B cell (primary cell): ENCODE data around the gene IFNLR1. TPM values are rescaled to one million over a fixed set of nuclear protein-coding genes. Genes with fewer than 3 reads are reported as not detected.

Experiments
- ATAC-seq: fragments of 200-7000 bp; cut with Tn5 transposase; one replicate; pipeline ENCODE4 v1.10.0; 2021; ENCODE audit warnings: low read depth, mild to moderate bottlenecking, moderate number of reproducible peaks, moderate library complexity
- CTCF ChIA-PET: fragments of 350-600 bp; sonication (Branson Sonifier 250); formaldehyde crosslinking; loops from one replicate; lab custom pipeline; 2021; ENCODE audit warnings: antibody characterized with exemption, inconsistent platforms; lab: Charles Lee
- POLR2A ChIA-PET: fragments of 350-600 bp; sonication (Branson Sonifier 250); formaldehyde crosslinking; loops from one replicate; lab custom pipeline; 2021; ENCODE audit warnings: antibody characterized with exemption; lab: Charles Lee
- DNase-seq: peaks from one replicate; pipeline ENCODE4 v3.0.0; 2013
- H2AFZ ChIP-seq: 2 replicates; pipeline ENCODE4 v1.6.1; 2012; ENCODE audit warnings: mild to moderate bottlenecking, low read depth, low read length; ENCODE audit not compliant: insufficient read depth, poor library complexity, severe bottlenecking
- H3K27ac ChIP-seq, 2 donors: 1 replicate in 1 of 2; 2 replicates in 1 of 2; pipeline ENCODE4 v1.5.1; 2012 to 2013; ENCODE audit warnings: low read length in 2 of 2, mild to moderate bottlenecking in 2 of 2, moderate library complexity in 1 of 2
- H3K27me3 ChIP-seq, 4 experiments: fragments of 200-600 bp in 1 of 4; sonication (generic) in 1 of 4; replicated peaks in 1 of 4; 1 replicate in 2 of 4; 2 replicates in 2 of 4; pipeline versions ENCODE4 v1.6.1 to v1.7.0; 2013 to 2016; ENCODE audit warnings: low read length in 3 of 4, mild to moderate bottlenecking in 2 of 4, mixed read lengths in 1 of 4, moderate library complexity in 1 of 4; ENCODE audit not compliant: insufficient read depth in 4 of 4, control insufficient read depth in 3 of 4; ENCODE audit errors: control extremely low read depth in 1 of 4
- H3K36me3 ChIP-seq, 2 experiments: replicated peaks in 1 of 2; 1 replicate in 1 of 2; 2 replicates in 1 of 2; pipeline versions ENCODE4 v1.6.1 to v1.7.1; 2013; ENCODE audit warnings: low read length in 1 of 2; ENCODE audit not compliant: insufficient read depth in 2 of 2, control insufficient read depth in 1 of 2; ENCODE audit errors: control extremely low read depth in 1 of 2, extremely low read depth in 1 of 2
- H3K4me1 ChIP-seq, 2 donors: fragments of 200-600 bp in 1 of 2; sonication (generic) in 1 of 2; 1 replicate in 1 of 2; 2 replicates in 1 of 2; pipeline versions ENCODE4 v1.5.1 to v1.6.1; 2013 to 2017; ENCODE audit warnings: low read length in 2 of 2; ENCODE audit not compliant: control insufficient read depth in 2 of 2, insufficient read depth in 2 of 2
- H3K4me2 ChIP-seq: replicated peaks from 2 replicates; pipeline ENCODE3; 2012; ENCODE audit warnings: mild to moderate bottlenecking, low read depth, low read length; ENCODE audit not compliant: poor library complexity, severe bottlenecking
- H3K4me3 ChIP-seq, 5 experiments: fragments of 200-600 bp in 1 of 5; sonication (generic) in 1 of 5; 1 replicate in 3 of 5; 2 replicates in 2 of 5; pipeline versions ENCODE4 v1.5.1 to v1.7.0; 2011 to 2016; ENCODE audit warnings: low read length in 4 of 5, mild to moderate bottlenecking in 4 of 5, low read depth in 2 of 5, control low read depth in 1 of 5, moderate library complexity in 1 of 5; ENCODE audit not compliant: insufficient read depth in 1 of 5; ENCODE audit errors: control extremely low read depth in 1 of 5, extremely low read depth in 1 of 5
- H3K79me2 ChIP-seq: fragments of 200-600 bp; sonication (generic); one replicate; pipeline ENCODE4 v1.6.0; 2016; ENCODE audit warnings: low read length; ENCODE audit not compliant: control insufficient read depth, insufficient read depth
- H3K9ac ChIP-seq: fragments of 200-600 bp; sonication (generic); 2 replicates; pipeline ENCODE4 v1.6.1; 2017; ENCODE audit warnings: mild to moderate bottlenecking, low read length, moderate library complexity
- H3K9me3 ChIP-seq, 3 donors: one replicate each; pipeline versions ENCODE4 v1.6.1 to v1.7.1; 2013; ENCODE audit warnings: low read length in 2 of 3; ENCODE audit not compliant: control insufficient read depth in 2 of 3, insufficient read depth in 1 of 3; ENCODE audit errors: control extremely low read depth in 1 of 3
- H4K20me1 ChIP-seq: 2 replicates; pipeline ENCODE4 v1.6.0; 2012; ENCODE audit warnings: mild to moderate bottlenecking, low read length; ENCODE audit not compliant: insufficient read depth, control insufficient read depth, poor library complexity, severe bottlenecking
- H3K27ac Mint-ChIP-seq: one replicate; pipeline ENCODE4 v1.8.0; 2021; ENCODE audit warnings: mixed read lengths
- H3K27me3 Mint-ChIP-seq: one replicate; pipeline ENCODE4 v1.8.0; 2021; ENCODE audit warnings: mixed read lengths
- H3K4me1 Mint-ChIP-seq: one replicate; pipeline ENCODE4 v1.8.0; 2021; ENCODE audit warnings: mixed read lengths
- H3K4me3 Mint-ChIP-seq: one replicate; pipeline ENCODE4 v1.8.0; 2021; ENCODE audit warnings: mixed read lengths
- H3K9me3 Mint-ChIP-seq: one replicate; pipeline ENCODE4 v1.8.0; 2022; ENCODE audit warnings: mixed read lengths; ENCODE audit not compliant: insufficient read depth
- EZH2 ChIP-seq: IDR thresholded peaks from 2 replicates; pipeline ENCODE4 v1.6.1; 2012; ENCODE audit warnings: borderline replicate concordance, low read depth, mild to moderate bottlenecking, moderate library complexity, low read length; ENCODE audit not compliant: insufficient read depth, poor library complexity, severe bottlenecking
- WGBS: methylation state at CpG from one replicate; pipeline ENCODE4 v1.1.5; 2013; ENCODE audit warnings: missing lambda C conversion rate; ENCODE audit not compliant: insufficient coverage; 5-methylcytosine and 5-hydroxymethylcytosine counted together
- intact Hi-C: fragments of 100-400 bp; cut with micrococcal nuclease; formaldehyde crosslinking; loops from one replicate; pipeline ENCODE4 v1.10.0; 2022
- polyA plus RNA-seq: library from polyadenylated mRNA; depleted of rRNA; stranded (reverse); fragments of >200 nt; gene quantifications from 2 replicates; pipeline ENCODE4 v1.2.3, GENCODE V29; 2012
- total RNA-seq, 2 donors: library from RNA; stranded (reverse); fragments of 120-200 nt in 1 of 2; gene quantifications; 1 replicate in 1 of 2; 2 replicates in 1 of 2; pipeline versions ENCODE4 v1.2.3 to v1.2.4, GENCODE V29; 2013 to 2022
- TF ChIP-seq, protein P1 (sequence below): fragments of 200-600 bp; IDR thresholded peaks from one replicate; pipeline ENCODE4 v1.8.0; 2022; ENCODE audit warnings: antibody characterized with exemption, mild to moderate bottlenecking

IFNLR1 gene
- total and polyA plus RNA-seq, 2 donors (not counting 1 experiment from before 2014, with no cell fraction given), result 14.7 to 39.7 TPM

DNA sequence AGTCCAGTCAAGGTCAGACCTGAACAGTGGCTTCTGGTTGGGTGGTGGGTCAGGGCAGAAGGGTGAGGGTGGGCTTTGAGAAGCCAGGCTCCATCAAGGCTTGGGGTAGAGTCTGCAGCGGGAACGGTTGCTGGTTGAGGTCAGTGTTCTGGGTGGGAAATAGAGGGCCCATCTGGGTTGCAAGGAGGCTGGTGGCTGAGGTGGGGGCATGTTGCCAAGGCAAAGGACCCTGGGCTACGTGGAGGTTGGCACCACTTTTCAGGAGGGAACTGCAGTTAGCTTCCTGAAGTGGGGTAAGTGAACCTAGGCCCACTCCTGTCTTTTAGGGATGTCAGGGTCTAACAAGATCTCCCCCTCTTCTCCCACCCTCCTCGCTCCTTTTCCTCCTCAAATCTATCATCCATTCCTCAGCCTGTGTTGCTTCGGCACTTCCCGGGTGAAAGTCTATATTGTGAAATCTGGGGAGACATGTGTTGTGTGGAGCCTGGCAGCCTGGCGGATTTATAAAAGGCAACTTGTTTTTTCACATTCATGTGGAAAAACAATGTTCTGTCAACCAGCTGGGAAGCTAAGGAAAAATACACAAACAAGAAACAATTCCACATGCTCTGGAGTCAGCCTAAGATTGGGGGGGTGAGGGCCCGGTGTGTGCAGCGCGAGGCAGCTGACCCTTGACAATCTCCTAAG, 45.6 kb downstream of the IFNLR1 start:
- POLR2A ChIA-PET, result no interaction called here
- Histone ChIP-seq H3K27ac (no peak overlapping the region), H3K27me3 (peaks cover 0 to 2% (median 0%) of the 10 kb centered on the region in 4 experiments), H3K9ac (no peak overlapping the region), H3K79me2 (no peaks in the 10 kb centered on the region), H3K4me2 (no peak overlapping the region), H2AFZ (no peak overlapping the region), H3K36me3 (no peaks in the 10 kb centered on the region), H3K9me3 (peaks cover 0 to 3% (median 0%) of the 10 kb centered on the region in 3 donors), H4K20me1 (no peaks in the 10 kb centered on the region), H3K4me3 (no peak overlapping the region), H3K4me1 (no peaks in the 10 kb centered on the region)
- ATAC-seq (no peak), DNase-seq (no peak)
- CTCF ChIA-PET, result interaction anchor here (1.6 kb wide), 1 partner anchor 9 kb away, joined by 5 read pairs; no protein-coding TSS in a partner anchor
- Mint-ChIP-seq H3K27me3 (peaks cover 11% of the 10 kb centered on the region), H3K4me3 (no peak overlapping the region), H3K27ac (no peak overlapping the region), H3K9me3 (no peaks in the 10 kb centered on the region), H3K4me1 (peaks cover 4% of the 10 kb centered on the region)
- TF ChIP-seq EZH2, result no peak
- TF ChIP-seq, protein P1, sequence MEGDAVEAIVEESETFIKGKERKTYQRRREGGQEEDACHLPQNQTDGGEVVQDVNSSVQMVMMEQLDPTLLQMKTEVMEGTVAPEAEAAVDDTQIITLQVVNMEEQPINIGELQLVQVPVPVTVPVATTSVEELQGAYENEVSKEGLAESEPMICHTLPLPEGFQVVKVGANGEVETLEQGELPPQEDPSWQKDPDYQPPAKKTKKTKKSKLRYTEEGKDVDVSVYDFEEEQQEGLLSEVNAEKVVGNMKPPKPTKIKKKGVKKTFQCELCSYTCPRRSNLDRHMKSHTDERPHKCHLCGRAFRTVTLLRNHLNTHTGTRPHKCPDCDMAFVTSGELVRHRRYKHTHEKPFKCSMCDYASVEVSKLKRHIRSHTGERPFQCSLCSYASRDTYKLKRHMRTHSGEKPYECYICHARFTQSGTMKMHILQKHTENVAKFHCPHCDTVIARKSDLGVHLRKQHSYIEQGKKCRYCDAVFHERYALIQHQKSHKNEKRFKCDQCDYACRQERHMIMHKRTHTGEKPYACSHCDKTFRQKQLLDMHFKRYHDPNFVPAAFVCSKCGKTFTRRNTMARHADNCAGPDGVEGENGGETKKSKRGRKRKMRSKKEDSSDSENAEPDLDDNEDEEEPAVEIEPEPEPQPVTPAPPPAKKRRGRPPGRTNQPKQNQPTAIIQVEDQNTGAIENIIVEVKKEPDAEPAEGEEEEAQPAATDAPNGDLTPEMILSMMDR, result no peak
- intact Hi-C loops, result no loop called here
- 100% methylated on average over 5 of the region's 10 CpGs for WGBS

DNA sequence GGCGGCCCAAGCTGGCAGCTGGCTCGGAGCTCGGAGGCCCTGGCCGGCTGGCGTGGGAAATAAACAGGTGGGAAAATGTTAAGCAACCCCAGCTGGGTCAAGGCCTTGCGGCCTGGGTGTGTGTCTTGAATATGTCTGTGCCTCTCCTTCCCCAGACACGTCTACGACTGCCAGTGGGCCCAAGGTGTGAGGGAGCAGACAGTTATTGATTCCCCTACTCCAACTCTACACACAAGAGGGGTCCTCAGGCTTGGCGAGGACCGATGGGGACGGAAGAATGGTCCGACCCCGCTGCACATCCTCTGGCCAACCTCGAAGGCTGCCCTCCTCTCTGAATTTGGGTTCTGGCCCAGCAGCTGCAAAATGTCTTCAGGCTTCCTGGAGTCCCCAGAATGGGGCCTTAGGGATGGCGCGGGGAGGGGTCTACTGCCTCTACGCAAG, 46.3 kb downstream of the IFNLR1 start:
- no peak for DNase-seq
- Histone ChIP-seq H3K27ac (no peak overlapping the region), H3K4me1 (no peaks in the 10 kb centered on the region), H2AFZ (no peak overlapping the region), H3K9ac (no peak overlapping the region), H3K4me2 (no peak overlapping the region), H4K20me1 (no peaks in the 10 kb centered on the region), H3K4me3 (no peak overlapping the region), H3K27me3 (peaks cover 0 to 2% (median 0%) of the 10 kb centered on the region in 4 experiments), H3K36me3 (no peaks in the 10 kb centered on the region), H3K9me3 (peaks cover 0 to 3% (median 0%) of the 10 kb centered on the region in 3 donors), H3K79me2 (no peaks in the 10 kb centered on the region)
- 83% methylated on average over 15 of the region's 17 CpGs for WGBS
- no peak for ATAC-seq
- ChIA-PET CTCF (interaction anchor here (1.6 kb wide), 1 partner anchor 10 kb away, joined by 5 read pairs; no protein-coding TSS in a partner anchor), POLR2A (no interaction called here)
- peaks cover 8% of the 10 kb centered on the region for H3K27me3 Mint-ChIP-seq
- peaks cover 4% of the 10 kb centered on the region for H3K4me1 Mint-ChIP-seq
- TF ChIP-seq EZH2, result no peak
- TF ChIP-seq, protein P1, result no peak
- no peak overlapping the region for H3K27ac Mint-ChIP-seq
- H3K4me3 Mint-ChIP-seq, result no peak overlapping the region
- no peaks in the 10 kb centered on the region for H3K9me3 Mint-ChIP-seq
- intact Hi-C loops, result no loop called here
